GM18858 (cell line): ENCODE results near the gene RDH5.

ENCODE experiments used
- ATAC-seq: cut with Tn5 transposase; IDR thresholded peaks from one replicate; pipeline ENCODE4 v1.9.1; 2021; ENCODE audit not compliant: unreplicated experiment

RDH5 gene

GRCh38 chr12:55727643-55728185 lies 7.5 kb downstream of the RDH5 start:
- no peak for ATAC-seq

- ATAC-seq, result peak; percentile 12
Measured at GRCh38 chr12:55728186-55728938, 8.2 kb downstream of the RDH5 start.

GRCh38 chr12:55728939-55729818 lies 9.0 kb downstream of the RDH5 start, which contains the start of gene CD63:
CD63 (minus strand) TSS chr12:55729009; CDS start chr12:55728341, 668 bp downstream.
- peak; percentile 54 for ATAC-seq

GRCh38 chr12:55729819-55730818 lies 9.9 kb downstream of the RDH5 start:
- peak; percentile 36 for ATAC-seq

GRCh38 chr12:55732288-55732687 lies 12.1 kb downstream of the RDH5 start:
- ATAC-seq, result no peak

- ATAC-seq, result no peak
Measured at GRCh38 chr12:55733021-55733555, 12.9 kb downstream of the RDH5 start.

- ATAC-seq, result no peak
Measured at GRCh38 chr12:55733858-55734257, 13.7 kb downstream of the RDH5 start.

- ATAC-seq, result no peak
Measured at GRCh38 chr12:55734595-55734994, 14.4 kb downstream of the RDH5 start.

- no peak for ATAC-seq
Measured at GRCh38 chr12:55736076-55736475, 15.9 kb downstream of the RDH5 start.

GRCh38 chr12:55736780-55737580 lies 16.8 kb downstream of the RDH5 start:
- ATAC-seq, result no peak

GRCh38 chr12:55737581-55738122 lies 17.5 kb downstream of the RDH5 start:
- no peak for ATAC-seq

- peak; percentile 77 for ATAC-seq
Measured at GRCh38 chr12:55738123-55739024, 18.2 kb downstream of the RDH5 start.

- no peak for ATAC-seq
Measured at GRCh38 chr12:55739025-55739378, 18.8 kb downstream of the RDH5 start.

GRCh38 chr12:55741931-55742680 lies 21.9 kb downstream of the RDH5 start:
- no peak for ATAC-seq

- ATAC-seq, result no peak
Measured at GRCh38 chr12:55742719-55743405, 22.7 kb downstream of the RDH5 start, which contains the start of gene GDF11. GDF11 (plus strand) TSS chr12:55743122; CDS start chr12:55743317, 195 bp downstream.

GRCh38 chr12:55743406-55744339 lies 23.5 kb downstream of the RDH5 start:
- no peak for ATAC-seq
